ENCODE measurements around the gene ABHD15. TPM values are rescaled to one million over a fixed set of nuclear protein-coding genes. Genes with fewer than 3 reads are reported as not detected.

Gene ABHD15
- total and polyA plus RNA-seq, 9 of the 15 experiments (the other 6 are each of a cell fraction or from before 2014, with no cell fraction given), result 0.85 to 4.2 (median 2.1) TPM

- TF ChIP-seq BCLAF1 (IDR thresholded peaks at IDR 0.05; ENCODE audit: borderline replicate concordance in 1 of 2, control insufficient read depth in 1 of 2, low read depth in 2 of 2, low read length in 1 of 2) (no peak), TCF7 (IDR thresholded peaks at IDR 0.05; ENCODE audit: borderline replicate concordance) (no peak), ZNF407 (IDR thresholded peaks at IDR 0.05; ENCODE audit: low read depth) (no peak), ZNF707 (CRISPR knock-in tag; conservative IDR thresholded peaks at IDR 0.05) (no peak), POLR2G (IDR thresholded peaks at IDR 0.05; ENCODE audit: low read depth, low read length) (0 out of 2 replicates have a peak, but pooled peaks have one; percentile 28), NCOR1 (IDR thresholded peaks at IDR 0.05) (no peak), FOXO4 (CRISPR knock-in tag; IDR thresholded peaks at IDR 0.05) (no peak)
Measured at GRCh38 chr17:29590411-29591145, 23.7 kb upstream of the ABHD15 start (continued).
